DMS114 treated with DMSO at 0.1 percent for 48 hours (cell line): ENCODE data around the gene PKN2.
"Not testable (repeated sequence)": the region's sequence is repeated elsewhere in the genome, so short reads cannot be mapped to it uniquely, and the experiment has no call there.

Experiments
- DNase-seq: peaks from one replicate; lab custom pipeline; 2025; ENCODE audit not compliant: unreplicated experiment; lab: John Stamatoyannopoulos, UW

Gene PKN2

DNA sequence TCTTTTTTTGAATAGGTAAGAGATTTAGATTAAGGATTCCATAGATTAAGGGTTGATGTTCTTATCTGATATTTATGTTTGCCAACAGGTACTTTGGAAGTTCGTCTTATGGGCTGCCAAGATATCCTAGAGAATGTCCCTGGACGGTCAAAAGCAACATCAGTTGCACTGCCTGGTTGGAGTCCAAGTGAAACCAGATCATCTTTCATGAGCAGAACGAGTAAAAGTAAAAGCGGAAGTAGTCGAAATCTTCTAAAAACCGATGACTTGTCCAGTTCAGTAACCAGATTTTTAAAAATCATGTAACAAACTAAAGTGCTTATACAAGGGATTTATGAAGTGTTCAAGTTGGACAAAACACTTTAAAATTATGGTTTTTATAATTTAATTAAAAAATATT, 100.5 kb downstream of the PKN2 start:
- DNase-seq, result no peak

DNA sequence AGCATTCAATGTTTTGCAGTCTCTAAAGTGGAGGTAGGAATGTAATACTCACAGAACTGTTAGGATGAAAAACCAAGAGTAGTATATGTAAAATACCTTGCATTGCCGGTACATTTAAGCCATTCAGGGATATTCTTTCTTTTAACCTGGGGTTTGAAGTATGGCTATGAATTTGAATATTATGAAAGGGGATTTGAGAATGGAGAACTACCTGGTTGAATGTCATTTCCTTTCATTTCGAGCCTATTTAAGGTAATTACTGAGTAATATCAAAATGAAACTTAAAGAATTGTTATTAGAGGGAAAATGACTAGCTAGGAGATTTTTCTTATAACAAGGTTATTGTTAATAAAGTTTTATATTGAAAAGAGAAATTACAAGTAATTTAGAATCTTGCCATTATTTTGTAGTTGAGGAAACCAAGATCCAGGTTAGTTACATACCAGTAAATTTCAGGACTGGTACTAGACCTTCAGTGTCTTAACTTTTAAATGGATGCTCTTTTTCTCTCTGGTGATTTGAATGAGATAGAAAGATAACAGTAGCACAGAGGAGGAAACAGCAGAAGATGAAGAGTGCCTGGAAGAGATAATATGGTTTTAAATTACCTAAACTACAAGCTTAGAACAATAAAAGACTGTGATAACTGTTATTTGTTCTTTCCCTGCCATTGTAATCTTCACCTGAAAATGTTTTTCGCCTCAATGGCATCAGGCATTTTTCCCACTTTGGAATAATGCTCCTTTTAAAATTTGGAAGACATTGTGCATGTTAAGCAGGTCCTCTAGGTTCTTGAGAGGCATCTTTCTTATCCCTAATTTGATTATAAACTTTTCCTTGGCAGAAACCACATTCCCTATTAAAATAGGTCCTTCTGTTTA, 103.2 kb downstream of the PKN2 start:
- DNase-seq, result no peak

DNA sequence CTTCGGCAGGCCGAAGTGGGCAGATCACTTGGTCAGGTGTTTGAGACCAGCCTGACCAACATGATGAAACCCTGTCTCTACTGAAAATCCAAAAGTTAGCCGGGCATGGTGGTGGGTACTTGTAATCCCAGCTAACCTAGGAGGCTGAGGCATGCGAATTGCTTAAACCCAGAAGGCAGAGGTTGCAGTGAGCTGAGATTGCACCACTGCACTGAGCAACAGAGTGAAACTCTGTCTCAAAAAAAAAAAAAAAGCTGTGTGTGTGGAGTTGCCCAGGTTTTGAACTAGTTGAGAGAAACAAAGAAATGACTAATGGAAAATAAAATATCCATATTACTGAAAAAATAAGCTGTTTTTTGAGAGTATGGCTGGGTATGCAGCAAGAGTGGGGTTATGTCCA, 107.1 kb downstream of the PKN2 start:
- DNase-seq, result no peak

DNA sequence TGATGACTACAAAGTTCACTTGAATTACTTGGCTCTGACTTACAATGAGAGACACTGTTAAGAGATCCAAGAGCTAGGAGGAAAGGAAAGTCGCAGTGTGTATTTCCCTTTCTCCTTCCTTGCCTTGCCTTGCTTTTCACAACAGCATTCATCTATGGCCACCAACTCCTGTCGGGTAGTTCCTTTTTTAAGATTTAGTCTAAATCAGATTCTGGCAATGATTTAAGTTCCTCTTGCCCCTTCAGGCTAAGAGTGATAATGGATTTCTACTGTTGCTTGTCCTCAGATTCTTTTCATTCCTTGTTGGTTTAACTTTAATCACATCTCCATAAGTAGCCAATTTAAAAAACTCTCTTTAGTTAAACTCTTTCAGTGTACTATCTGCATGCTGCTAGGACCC, 115.4 kb downstream of the PKN2 start:
- DNase-seq, result no peak

GRCh38 chr1:88800382-88801051, 116.4 kb downstream of the PKN2 start:
- DNase-seq, result no peak

- DNase-seq, result no peak
Measured at GRCh38 chr1:88801575-88802208, 117.6 kb downstream of the PKN2 start.

- DNase-seq, result no peak
Measured at GRCh38 chr1:88802404-88802803, 118.3 kb downstream of the PKN2 start.

- no peak for DNase-seq
Measured at GRCh38 chr1:88802950-88803349, 118.9 kb downstream of the PKN2 start.

GRCh38 chr1:88803444-88803843, 119.4 kb downstream of the PKN2 start:
- no peak for DNase-seq

GRCh38 chr1:88812366-88812765, 128.3 kb downstream of the PKN2 start:
- no peak for DNase-seq

GRCh38 chr1:88813471-88813870, 129.4 kb downstream of the PKN2 start:
- no peak for DNase-seq

DNA sequence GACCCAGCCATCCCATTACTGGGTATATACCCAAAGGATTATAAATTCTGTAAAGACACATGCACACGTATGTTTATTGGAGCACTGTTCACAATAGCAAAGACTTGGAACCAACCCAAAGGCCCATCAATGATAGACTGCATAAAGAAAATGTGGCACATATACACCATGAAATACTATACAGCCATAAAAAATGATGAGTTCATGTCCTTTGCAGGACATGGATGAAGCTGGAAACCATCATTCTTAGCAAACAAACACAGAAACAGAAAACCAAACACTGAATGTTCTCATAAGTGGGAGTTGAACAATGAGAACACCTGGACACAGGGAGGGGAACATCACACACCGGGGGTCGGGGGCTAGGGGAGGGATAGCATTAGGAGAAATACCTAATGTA, 135.6 kb downstream of the PKN2 start:
- DNase-seq, result not testable (repeated sequence)

DNA sequence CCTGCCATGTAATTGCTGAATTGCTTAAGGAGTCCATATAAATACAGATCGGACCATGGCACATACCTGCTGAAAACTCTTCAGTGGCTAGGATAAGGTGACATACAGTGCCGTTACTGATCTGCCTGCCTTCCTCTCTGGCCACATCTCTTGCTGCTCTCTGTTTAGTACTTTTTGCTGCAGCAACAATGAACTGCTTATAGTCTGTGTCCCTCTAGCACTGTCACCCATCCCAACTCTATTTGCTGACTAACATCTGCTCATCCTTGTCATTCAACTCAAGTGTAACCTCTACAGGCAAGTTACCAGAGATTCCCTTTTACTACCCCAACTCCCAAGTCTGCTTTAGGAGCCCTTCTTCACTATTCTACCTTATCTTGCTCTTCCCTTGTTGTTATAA, 141.6 kb downstream of the PKN2 start:
- no peak for DNase-seq

- no peak for DNase-seq
Measured at GRCh38 chr1:88847643-88848042, 163.6 kb downstream of the PKN2 start.

DNA sequence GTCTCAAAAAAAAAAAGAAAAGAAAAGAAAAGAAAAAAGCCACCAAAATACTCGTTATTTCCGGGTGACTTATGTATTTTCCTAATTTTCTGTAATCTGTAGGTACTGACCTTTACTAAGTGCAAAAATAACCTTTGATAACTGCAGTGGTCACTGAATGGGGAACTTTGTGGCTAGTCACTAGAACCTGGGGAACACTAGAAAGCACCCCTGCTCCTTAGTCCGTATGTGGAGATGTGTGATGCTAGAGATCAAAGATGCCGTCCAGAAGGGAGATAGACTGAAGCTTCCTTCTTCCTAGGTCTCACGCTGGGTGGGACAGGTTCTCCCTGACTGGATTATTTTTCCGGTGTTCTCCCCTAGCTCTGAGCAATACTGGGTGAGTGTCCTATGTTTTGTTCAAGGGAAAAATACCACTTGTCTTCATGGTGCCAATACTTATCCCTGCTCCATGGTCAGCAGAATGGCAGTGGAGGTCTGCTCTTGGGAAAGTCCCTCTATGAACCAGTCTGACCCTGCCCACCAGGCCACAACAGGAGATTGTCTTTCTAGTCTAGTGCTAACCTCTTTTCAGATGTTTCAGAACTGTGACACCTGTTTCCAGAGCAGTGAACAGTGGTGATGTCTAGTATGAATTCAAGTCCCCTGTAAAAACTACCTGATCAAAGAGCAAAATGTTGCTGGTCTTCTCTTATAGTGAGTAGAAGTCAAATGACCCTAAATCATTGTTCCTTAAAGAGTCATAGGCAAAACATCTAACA, 167.4 kb downstream of the PKN2 start:
- no peak for DNase-seq

- DNase-seq, result no peak
Measured at GRCh38 chr1:88867743-88868521, 183.9 kb downstream of the PKN2 start.

DNA sequence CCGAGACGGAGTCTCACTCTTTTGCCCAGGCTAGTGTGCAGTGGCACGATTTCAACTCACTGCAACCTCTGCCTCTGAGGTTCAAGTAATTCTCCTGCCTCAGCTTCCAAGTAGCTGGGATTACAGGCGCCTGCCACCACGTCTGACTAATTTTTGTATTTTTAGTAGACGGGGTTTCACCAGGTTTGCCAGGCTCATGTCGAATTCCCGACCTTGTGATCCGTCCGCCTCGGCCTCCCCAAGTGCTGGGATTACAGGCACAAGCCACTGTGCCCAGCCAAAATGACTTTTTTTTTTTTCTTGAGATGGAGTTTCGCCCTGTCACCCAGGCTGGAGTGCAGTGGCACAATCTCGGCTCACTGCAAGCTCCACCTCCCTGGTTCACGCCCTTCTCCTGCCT, 185.6 kb downstream of the PKN2 start:
- DNase-seq, result not testable (repeated sequence)

GRCh38 chr1:88873737-88874349, 189.8 kb downstream of the PKN2 start:
- no peak for DNase-seq

GRCh38 chr1:88875595-88875994, 191.5 kb downstream of the PKN2 start:
- no peak for DNase-seq
